HAP-1 (cell line): ENCODE measurements around the gene GJE1.

ENCODE experiments used
- DNase-seq, 2 experiments: peaks; one replicate each; pipeline ENCODE4 v3.0.0-alpha.2; 2016 to 2020; ENCODE audit warnings: low spot score in 2 of 2
- H3K27me3 ChIP-seq: fragments of 250-450 bp; sonication (Bioruptor Pico); 2 replicates; pipeline ENCODE4 v1.5.1; 2020; ENCODE audit warnings: low read depth, mild to moderate bottlenecking, moderate library complexity
- H3K36me3 ChIP-seq: fragments of 250-450 bp; sonication (Bioruptor Pico); replicated peaks from 2 replicates; pipeline ENCODE4 v1.5.1; 2020; ENCODE audit warnings: mild to moderate bottlenecking
- H3K4me1 ChIP-seq: fragments of 250-450 bp; sonication (Bioruptor Pico); 2 replicates; pipeline ENCODE4 v1.5.1; 2020; ENCODE audit warnings: mild to moderate bottlenecking
- H3K4me3 ChIP-seq: fragments of 250-450 bp; sonication (Bioruptor Pico); 2 replicates; pipeline ENCODE4 v1.5.1; 2020; ENCODE audit warnings: mild to moderate bottlenecking, moderate library complexity
- H3K9me3 ChIP-seq: fragments of 250-450 bp; sonication (Bioruptor Pico); 2 replicates; pipeline ENCODE4 v1.5.1; 2020; ENCODE audit warnings: mild to moderate bottlenecking, moderate library complexity
- in situ Hi-C: fragments of 300-500 bp; cut with MboI; formaldehyde crosslinking; loops from 3 replicates; pipeline ENCODE4 v1.14.3; 2020; ENCODE audit warnings: low sequenced_read_pairs, inconsistent platforms, mixed read lengths

GJE1 gene

DNA sequence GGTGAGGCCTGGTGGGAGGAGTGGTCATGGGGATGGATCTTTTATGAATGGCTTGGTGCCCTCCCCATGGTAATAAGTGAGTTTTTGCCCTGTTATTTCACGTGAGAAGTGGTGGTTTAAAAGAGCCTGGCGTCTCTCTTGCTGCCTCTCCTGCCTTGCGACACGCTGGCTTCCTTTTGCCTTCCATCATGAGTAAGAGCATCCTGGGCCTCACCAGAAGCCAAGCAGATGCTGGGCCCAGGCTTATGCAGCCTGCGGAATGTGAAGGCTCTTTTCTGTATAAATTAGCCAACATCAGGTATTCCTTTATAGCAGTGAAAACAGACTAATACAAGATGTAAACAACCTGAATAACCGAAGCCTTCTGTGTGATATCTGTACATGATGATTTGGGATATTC lies 42.0 kb downstream of the GJE1 start:
- no peaks in the 10 kb centered on the region for H3K4me1 ChIP-seq
- no peaks in the 10 kb centered on the region for H3K27me3 ChIP-seq
- H3K36me3 ChIP-seq, result peaks cover 19% of the 10 kb centered on the region
- no peak for DNase-seq
- no peaks in the 10 kb centered on the region for H3K9me3 ChIP-seq
- in situ Hi-C loops, result no loop called here
- H3K4me3 ChIP-seq, result no peak overlapping the region

GRCh38 chr6:142178129-142178528 lies 45.4 kb downstream of the GJE1 start:
- H3K9me3 ChIP-seq, result no peaks in the 10 kb centered on the region
- DNase-seq, result no peak
- no peaks in the 10 kb centered on the region for H3K27me3 ChIP-seq
- in situ Hi-C loops, result no loop called here
- peaks cover 6% of the 10 kb centered on the region for H3K36me3 ChIP-seq
- no peak overlapping the region for H3K4me3 ChIP-seq
- peaks cover 7% of the 10 kb centered on the region for H3K4me1 ChIP-seq

DNA sequence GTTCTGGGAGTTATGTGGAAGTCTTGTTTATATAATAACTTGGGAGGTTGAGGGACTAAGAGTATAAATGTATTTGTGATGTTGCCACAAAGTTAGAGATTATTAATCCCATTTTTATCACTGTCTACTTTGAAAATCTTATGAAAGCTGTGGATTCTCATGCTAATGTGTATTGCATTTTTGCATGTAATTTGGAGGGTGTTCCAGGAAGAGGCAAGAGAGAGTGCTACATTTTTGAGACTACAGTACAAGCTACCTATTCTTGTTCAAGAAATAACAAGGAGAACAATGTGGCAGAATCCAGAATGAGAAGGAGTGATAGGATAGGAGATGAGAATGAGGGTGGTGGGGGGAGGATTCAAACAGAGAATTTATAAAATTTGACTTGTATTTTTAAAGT lies 49.3 kb downstream of the GJE1 start:
- in situ Hi-C loops, result no loop called here

GRCh38 chr6:142183351-142183750 lies 50.6 kb downstream of the GJE1 start:
- no peaks in the 10 kb centered on the region for H3K27me3 ChIP-seq
- H3K4me1 ChIP-seq, result peaks cover 13% of the 10 kb centered on the region
- in situ Hi-C loops, result no loop called here
- H3K4me3 ChIP-seq, result no peak overlapping the region
- no peaks in the 10 kb centered on the region for H3K36me3 ChIP-seq
- no peak for DNase-seq
- no peaks in the 10 kb centered on the region for H3K9me3 ChIP-seq

More for the DNA sequence above, 49.3 kb downstream of the GJE1 start:
- H3K4me1 ChIP-seq, result peaks cover 7% of the 10 kb centered on the region
- peaks cover 1% of the 10 kb centered on the region for H3K36me3 ChIP-seq
- peak in 1 of 2 experiments; percentile 74 for DNase-seq
- H3K27me3 ChIP-seq, result no peaks in the 10 kb centered on the region
- H3K9me3 ChIP-seq, result no peaks in the 10 kb centered on the region
- H3K4me3 ChIP-seq, result no peak overlapping the region

GRCh38 chr6:142184307-142184706 lies 51.6 kb downstream of the GJE1 start:
- H3K9me3 ChIP-seq, result no peaks in the 10 kb centered on the region
- no peak overlapping the region for H3K4me3 ChIP-seq
- DNase-seq, result no peak
- in situ Hi-C loops, result no loop called here
- H3K36me3 ChIP-seq, result no peaks in the 10 kb centered on the region
- no peaks in the 10 kb centered on the region for H3K27me3 ChIP-seq
- H3K4me1 ChIP-seq, result peaks cover 13% of the 10 kb centered on the region
